Frontal cortex (tissue), 1 donor: ENCODE measurements around the gene GK. TPM values are rescaled to one million over a fixed set of nuclear protein-coding genes. Genes with fewer than 3 reads are reported as not detected.

Experiments
- small RNA-seq: library from RNA; depleted of rRNA; stranded (forward); fragments of <200 nt; gene quantifications from one replicate; pipeline ENCODE3, GENCODE V24; 2014
- total RNA-seq: library from RNA; depleted of rRNA; stranded (reverse); fragments of >200 nt; gene quantifications from one replicate; pipeline ENCODE4 v1.2.3, GENCODE V29; 2014

Gene GK
- total RNA-seq, 1 donor from 2014 or later: 10.6 TPM

Small RNA genes within 50 kb of the gene (small RNA-seq; reads per million reads assigned to genes)
- gene CKS1BP6: not detected

Other genes starting within 250 kb of the GK start
- gene TASL, start 75.7 kb upstream of the GK start, total RNA-seq: 0.82 TPM
- 17.1 TPM for gene TAB3, start 235.8 kb downstream of the GK start, total RNA-seq